Neural progenitor cell (in vitro differentiated cells): Measurements from ENCODE around the gene ABTB1.

Source experiments
- EZH2 ChIP-seq: fragments of 200-600 bp; sonication (generic); IDR thresholded peaks from 2 replicates; pipeline ENCODE4 v1.6.1; 2017; ENCODE audit warnings: antibody characterized with exemption, mild to moderate bottlenecking, moderate library complexity
- EZH2phosphoT487 ChIP-seq: fragments of 200-600 bp; sonication (generic); IDR thresholded peaks from 2 replicates; pipeline ENCODE4 v1.6.1; 2017; ENCODE audit warnings: antibody characterized with exemption
- TF ChIP-seq, protein P1 (sequence below): fragments of 200-600 bp; sonication (generic); IDR thresholded peaks from 2 replicates; pipeline ENCODE4 v1.5.1; 2017; ENCODE audit warnings: antibody characterized with exemption, mild to moderate bottlenecking

DNA sequence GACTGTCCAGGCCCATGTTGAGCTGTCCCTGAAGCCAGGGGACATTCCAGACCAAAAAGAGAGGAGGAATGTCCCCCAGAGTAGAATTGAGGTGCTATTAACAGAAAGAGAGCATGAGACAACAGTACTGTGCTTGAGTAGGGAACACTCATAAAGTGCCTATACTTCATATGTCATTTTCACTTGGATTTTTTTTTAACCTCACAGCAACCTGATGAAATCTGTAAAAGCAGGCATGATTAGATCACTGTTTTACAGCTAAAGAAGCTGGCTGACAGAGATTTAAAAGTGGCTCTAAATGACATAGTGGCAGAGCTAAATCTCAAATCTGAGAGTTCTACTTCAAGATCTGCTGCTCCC lies 24.9 kb upstream of the ABTB1 start:
- TF ChIP-seq EZH2phosphoT487 (no peak), EZH2 (no peak)
- TF ChIP-seq, protein P1, sequence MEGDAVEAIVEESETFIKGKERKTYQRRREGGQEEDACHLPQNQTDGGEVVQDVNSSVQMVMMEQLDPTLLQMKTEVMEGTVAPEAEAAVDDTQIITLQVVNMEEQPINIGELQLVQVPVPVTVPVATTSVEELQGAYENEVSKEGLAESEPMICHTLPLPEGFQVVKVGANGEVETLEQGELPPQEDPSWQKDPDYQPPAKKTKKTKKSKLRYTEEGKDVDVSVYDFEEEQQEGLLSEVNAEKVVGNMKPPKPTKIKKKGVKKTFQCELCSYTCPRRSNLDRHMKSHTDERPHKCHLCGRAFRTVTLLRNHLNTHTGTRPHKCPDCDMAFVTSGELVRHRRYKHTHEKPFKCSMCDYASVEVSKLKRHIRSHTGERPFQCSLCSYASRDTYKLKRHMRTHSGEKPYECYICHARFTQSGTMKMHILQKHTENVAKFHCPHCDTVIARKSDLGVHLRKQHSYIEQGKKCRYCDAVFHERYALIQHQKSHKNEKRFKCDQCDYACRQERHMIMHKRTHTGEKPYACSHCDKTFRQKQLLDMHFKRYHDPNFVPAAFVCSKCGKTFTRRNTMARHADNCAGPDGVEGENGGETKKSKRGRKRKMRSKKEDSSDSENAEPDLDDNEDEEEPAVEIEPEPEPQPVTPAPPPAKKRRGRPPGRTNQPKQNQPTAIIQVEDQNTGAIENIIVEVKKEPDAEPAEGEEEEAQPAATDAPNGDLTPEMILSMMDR = no peak
